Measurements from ENCODE around the gene INSYN1. TPM values are rescaled to one million over a fixed set of nuclear protein-coding genes. Genes with fewer than 3 reads are reported as not detected.

Gene INSYN1
- total and polyA plus RNA-seq, 2 experiments from 2014 or later: 0.18 to 14.2 TPM

- Histone ChIP-seq H3K4me3 (no peak overlapping the region), H3K27ac (ENCODE audit: low read depth) (no peak overlapping the region), H3K9me2 (ENCODE audit: insufficient read depth) (no peaks in the 10 kb centered on the region), H3F3A (replicated peaks; ENCODE audit: low read depth) (no peaks in the 10 kb centered on the region), H3K27me3 (ENCODE audit: insufficient read depth) (peaks cover 4% of the 10 kb centered on the region; the same call in 1 of the 2 replicates), H4K20me1 (replicated peaks; ENCODE audit: insufficient read depth) (no peaks in the 10 kb centered on the region), H3K4me1 (ENCODE audit: insufficient read depth) (peaks cover 21% of the 10 kb centered on the region), H3K79me2 (replicated peaks; ENCODE audit: insufficient read depth) (no peaks in the 10 kb centered on the region), H3K36me3 (ENCODE audit: insufficient read depth) (no peaks in the 10 kb centered on the region), H2AFZ (no peak overlapping the region), H3K4me2 (no peak overlapping the region)
- no peak overlapping the region; the same call in 2 of the 3 replicates for H3K4me3 Mint-ChIP-seq
- H3K4me1 Mint-ChIP-seq: peaks cover 48% of the 10 kb centered on the region
- no peak for TF ChIP-seq EZH2 (IDR thresholded peaks at IDR 0.05; ENCODE audit: low read depth, unreplicated experiment)
- ATAC-seq: no peak
- no peak for DNase-seq (ENCODE audit: low spot score)
- H3K9me3 Mint-ChIP-seq: no peaks in the 10 kb centered on the region
- H3K27ac Mint-ChIP-seq: no peak overlapping the region
- H3K27me3 Mint-ChIP-seq (ENCODE audit: insufficient read depth, low read depth, poor library complexity): peaks cover 20% of the 10 kb centered on the region
- H3K36me3 Mint-ChIP-seq (ENCODE audit: low read depth): no peaks in the 10 kb centered on the region; the same call in 2 of the 3 replicates
These were observed 6.9 kb downstream of the INSYN1 start for GRCh38 chr15:73746261-73746660.

DNA sequence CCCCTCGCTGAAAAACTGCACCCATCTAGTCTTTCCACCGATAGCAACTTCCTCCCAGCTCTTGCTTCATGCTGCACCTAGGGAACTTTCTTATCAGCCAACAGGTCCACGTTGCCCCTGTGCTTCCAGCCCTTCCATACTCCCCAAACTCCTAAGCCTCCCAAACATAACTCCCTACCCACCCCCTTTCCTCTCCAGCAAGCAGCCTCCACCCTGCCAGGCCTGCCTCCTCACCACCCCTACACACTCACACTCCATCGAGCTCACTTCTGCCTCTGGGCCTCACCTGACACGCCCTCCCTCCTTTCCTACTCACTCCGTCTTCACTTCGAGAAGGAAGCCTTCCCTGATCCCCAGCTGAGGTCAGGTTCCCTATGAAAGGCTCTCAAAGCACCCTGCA lies 8.1 kb downstream of the INSYN1 start:
- Mint-ChIP-seq H3K27ac (no peak overlapping the region), H3K4me3 (no peak overlapping the region), H3K9me3 (no peaks in the 10 kb centered on the region), H3K4me1 (peaks cover 45% of the 10 kb centered on the region), H3K36me3 (ENCODE audit: low read depth) (no peaks in the 10 kb centered on the region), H3K27me3 (ENCODE audit: insufficient read depth, low read depth, poor library complexity) (peaks cover 19% of the 10 kb centered on the region)
- Histone ChIP-seq H3F3A (replicated peaks; ENCODE audit: low read depth) (no peaks in the 10 kb centered on the region), H3K27ac (ENCODE audit: low read depth) (no peak overlapping the region), H3K9me2 (ENCODE audit: insufficient read depth) (no peaks in the 10 kb centered on the region), H2AFZ (no peak overlapping the region), H3K36me3 (ENCODE audit: insufficient read depth) (no peaks in the 10 kb centered on the region), H3K4me2 (no peak overlapping the region), H4K20me1 (replicated peaks; ENCODE audit: insufficient read depth) (no peaks in the 10 kb centered on the region), H3K4me3 (no peak overlapping the region), H3K27me3 (ENCODE audit: insufficient read depth) (no peaks in the 10 kb centered on the region), H3K79me2 (replicated peaks; ENCODE audit: insufficient read depth) (no peaks in the 10 kb centered on the region), H3K4me1 (ENCODE audit: insufficient read depth) (peaks cover 16% of the 10 kb centered on the region)
- DNase-seq (ENCODE audit: low spot score) (no peak), ATAC-seq (peak; percentile 18; the same call in 2 of the 3 replicates)
- TF ChIP-seq, protein P1, sequence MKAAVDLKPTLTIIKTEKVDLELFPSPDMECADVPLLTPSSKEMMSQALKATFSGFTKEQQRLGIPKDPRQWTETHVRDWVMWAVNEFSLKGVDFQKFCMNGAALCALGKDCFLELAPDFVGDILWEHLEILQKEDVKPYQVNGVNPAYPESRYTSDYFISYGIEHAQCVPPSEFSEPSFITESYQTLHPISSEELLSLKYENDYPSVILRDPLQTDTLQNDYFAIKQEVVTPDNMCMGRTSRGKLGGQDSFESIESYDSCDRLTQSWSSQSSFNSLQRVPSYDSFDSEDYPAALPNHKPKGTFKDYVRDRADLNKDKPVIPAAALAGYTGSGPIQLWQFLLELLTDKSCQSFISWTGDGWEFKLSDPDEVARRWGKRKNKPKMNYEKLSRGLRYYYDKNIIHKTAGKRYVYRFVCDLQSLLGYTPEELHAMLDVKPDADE (IDR thresholded peaks at IDR 0.05): no peak
- TF ChIP-seq ZNF114 (CRISPR knock-in tag; IDR thresholded peaks at IDR 0.05) (no peak), POLR2AphosphoS5 (IDR thresholded peaks at IDR 0.05; ENCODE audit: low read depth) (no peak), CREB1 (CRISPR knock-in tag; IDR thresholded peaks at IDR 0.05; ENCODE audit: low read depth) (no peak)
- TF ChIP-seq, protein P2, sequence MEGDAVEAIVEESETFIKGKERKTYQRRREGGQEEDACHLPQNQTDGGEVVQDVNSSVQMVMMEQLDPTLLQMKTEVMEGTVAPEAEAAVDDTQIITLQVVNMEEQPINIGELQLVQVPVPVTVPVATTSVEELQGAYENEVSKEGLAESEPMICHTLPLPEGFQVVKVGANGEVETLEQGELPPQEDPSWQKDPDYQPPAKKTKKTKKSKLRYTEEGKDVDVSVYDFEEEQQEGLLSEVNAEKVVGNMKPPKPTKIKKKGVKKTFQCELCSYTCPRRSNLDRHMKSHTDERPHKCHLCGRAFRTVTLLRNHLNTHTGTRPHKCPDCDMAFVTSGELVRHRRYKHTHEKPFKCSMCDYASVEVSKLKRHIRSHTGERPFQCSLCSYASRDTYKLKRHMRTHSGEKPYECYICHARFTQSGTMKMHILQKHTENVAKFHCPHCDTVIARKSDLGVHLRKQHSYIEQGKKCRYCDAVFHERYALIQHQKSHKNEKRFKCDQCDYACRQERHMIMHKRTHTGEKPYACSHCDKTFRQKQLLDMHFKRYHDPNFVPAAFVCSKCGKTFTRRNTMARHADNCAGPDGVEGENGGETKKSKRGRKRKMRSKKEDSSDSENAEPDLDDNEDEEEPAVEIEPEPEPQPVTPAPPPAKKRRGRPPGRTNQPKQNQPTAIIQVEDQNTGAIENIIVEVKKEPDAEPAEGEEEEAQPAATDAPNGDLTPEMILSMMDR (conservative IDR thresholded peaks at IDR 0.05; ENCODE audit: low read depth in 2 of 2): no peak

DNA sequence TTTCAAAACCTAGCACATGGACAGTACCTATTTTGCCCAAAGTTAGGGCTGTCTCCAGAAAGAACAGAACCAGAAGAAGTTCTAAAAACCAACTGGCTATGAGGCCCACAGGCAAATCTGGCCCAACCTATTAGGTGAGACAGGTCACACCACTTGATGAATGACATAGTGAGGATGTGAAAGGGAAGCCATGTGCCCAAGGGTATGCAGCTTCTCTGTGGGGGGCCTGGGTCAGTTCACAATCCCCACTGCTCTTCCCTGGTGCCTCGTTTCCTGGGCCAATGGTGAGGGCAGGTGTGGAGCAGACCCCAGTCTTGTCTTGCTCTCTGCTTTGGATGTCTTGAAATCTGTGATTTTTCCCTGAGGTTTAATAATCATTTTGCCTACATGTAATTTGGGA lies 8.9 kb downstream of the INSYN1 start:
- Mint-ChIP-seq H3K27me3 (ENCODE audit: insufficient read depth, low read depth, poor library complexity) (peaks cover 19% of the 10 kb centered on the region), H3K27ac (no peak overlapping the region), H3K4me1 (peaks cover 45% of the 10 kb centered on the region), H3K36me3 (ENCODE audit: low read depth) (no peaks in the 10 kb centered on the region), H3K4me3 (no peak overlapping the region), H3K9me3 (no peaks in the 10 kb centered on the region)
- no peaks in the 10 kb centered on the region for H3F3A ChIP-seq (replicated peaks; ENCODE audit: low read depth)
- peak overlapping the region; percentile 31; the same call in 1 of the 2 replicates for H3K4me2 ChIP-seq
- H3K36me3 ChIP-seq (ENCODE audit: insufficient read depth): no peaks in the 10 kb centered on the region
- H3K27me3 ChIP-seq (ENCODE audit: insufficient read depth): no peaks in the 10 kb centered on the region
- no peak overlapping the region for H3K27ac ChIP-seq (ENCODE audit: low read depth)
- H3K4me1 ChIP-seq (ENCODE audit: insufficient read depth): peaks cover 16% of the 10 kb centered on the region
- H3K9me2 ChIP-seq (ENCODE audit: insufficient read depth): no peaks in the 10 kb centered on the region
- ATAC-seq (peak; percentile 41), DNase-seq (ENCODE audit: low spot score) (peak; percentile 57)
- H3K4me3 ChIP-seq: no peak overlapping the region
- no peak overlapping the region for H2AFZ ChIP-seq
- no peaks in the 10 kb centered on the region for H3K79me2 ChIP-seq (replicated peaks; ENCODE audit: insufficient read depth)
- H4K20me1 ChIP-seq (replicated peaks; ENCODE audit: insufficient read depth): no peaks in the 10 kb centered on the region
- TF ChIP-seq NANOG (IDR thresholded peaks at IDR 0.05; ENCODE audit: borderline replicate concordance): no peak
- TF ChIP-seq EZH2phosphoT487 (IDR thresholded peaks at IDR 0.05; ENCODE audit: unreplicated experiment): no peak
- TF ChIP-seq, protein P2 (conservative IDR thresholded peaks at IDR 0.05; ENCODE audit: low read depth in 2 of 2): no peak
- TF ChIP-seq ZNF331 (CRISPR knock-in tag; IDR thresholded peaks at IDR 0.05; ENCODE audit: low read depth): no peak
- no peak for TF ChIP-seq CREB1 (CRISPR knock-in tag; IDR thresholded peaks at IDR 0.05; ENCODE audit: low read depth)
- no peak for TF ChIP-seq REST (IDR thresholded peaks at IDR 0.05; ENCODE audit: unreplicated experiment)
